ENCODE measurements around the gene SORBS1. TPM values are rescaled to one million over a fixed set of nuclear protein-coding genes. Genes with fewer than 3 reads are reported as not detected.
A peak's percentile ranks its signal among the peaks of the same experiment; 100 is the strongest.

The SORBS1 gene
- total RNA-seq, 1 donor from 2014 or later: 116 TPM

GRCh38 chr10:95478935-95479334 is 82.2 kb downstream of the SORBS1 start:
- H3K27ac ChIP-seq: peak overlapping the region; percentile 79
- peaks cover 44% of the 10 kb centered on the region for H3K4me1 ChIP-seq
- no peak overlapping the region for H3K4me3 ChIP-seq
- intact Hi-C loops (cut with DNase I): no loop called here
- TF ChIP-seq POLR2AphosphoS5 (IDR thresholded peaks at IDR 0.05; ENCODE audit: insufficient read depth in 1 of 2, low read depth in 1 of 2): peak in 1 of 2 donors; percentile 55
- no peak for TF ChIP-seq CTCF (IDR thresholded peaks at IDR 0.05)
- no peak for TF ChIP-seq POLR2A (IDR thresholded peaks at IDR 0.05)
- no peaks in the 10 kb centered on the region for H3K36me3 ChIP-seq
- H3K9me3 ChIP-seq: no peaks in the 10 kb centered on the region
- H3K27me3 ChIP-seq: no peaks in the 10 kb centered on the region
- DNase-seq (ENCODE audit: extremely low spot score in 2 of 2): no peak

GRCh38 chr10:95478185-95478584 is 83.0 kb downstream of the SORBS1 start:
- Histone ChIP-seq H3K9me3 (no peaks in the 10 kb centered on the region), H3K27ac (peak overlapping the region; percentile 79), H3K27me3 (no peaks in the 10 kb centered on the region), H3K4me3 (no peak overlapping the region), H3K4me1 (peaks cover 48% of the 10 kb centered on the region), H3K36me3 (no peaks in the 10 kb centered on the region)
- intact Hi-C loops (cut with DNase I): no loop called here
- no peak for DNase-seq (ENCODE audit: extremely low spot score in 2 of 2)
- no peak for TF ChIP-seq POLR2A (IDR thresholded peaks at IDR 0.05)
- TF ChIP-seq POLR2AphosphoS5 (IDR thresholded peaks at IDR 0.05; ENCODE audit: insufficient read depth in 1 of 2, low read depth in 1 of 2): no peak

- peak overlapping the region; percentile 79 for H3K27ac ChIP-seq
- no peaks in the 10 kb centered on the region for H3K36me3 ChIP-seq
- no peak for TF ChIP-seq POLR2A (IDR thresholded peaks at IDR 0.05)
- intact Hi-C loops (cut with DNase I): no loop called here
- DNase-seq (ENCODE audit: extremely low spot score in 2 of 2): no peak
- peaks cover 48% of the 10 kb centered on the region for H3K4me1 ChIP-seq
- H3K9me3 ChIP-seq: no peaks in the 10 kb centered on the region
- no peak overlapping the region for H3K4me3 ChIP-seq
- no peaks in the 10 kb centered on the region for H3K27me3 ChIP-seq
Observed at GRCh38 chr10:95477175-95477520, 84.0 kb downstream of the SORBS1 start.

- H3K4me1 ChIP-seq: peaks cover 48% of the 10 kb centered on the region
- TF ChIP-seq CTCF (IDR thresholded peaks at IDR 0.05): no peak
- TF ChIP-seq POLR2AphosphoS5 (IDR thresholded peaks at IDR 0.05; ENCODE audit: insufficient read depth in 1 of 2, low read depth in 1 of 2): no peak
- no peak for TF ChIP-seq POLR2A (IDR thresholded peaks at IDR 0.05)
- H3K27ac ChIP-seq: peak overlapping the region; percentile 79
- no peak for DNase-seq (ENCODE audit: extremely low spot score in 2 of 2)
- H3K27me3 ChIP-seq: no peaks in the 10 kb centered on the region
- no peaks in the 10 kb centered on the region for H3K9me3 ChIP-seq
- no peaks in the 10 kb centered on the region for H3K36me3 ChIP-seq
- intact Hi-C loops (cut with DNase I): no loop called here
- H3K4me3 ChIP-seq: no peak overlapping the region
Observed at GRCh38 chr10:95476469-95477174, 84.5 kb downstream of the SORBS1 start.

GRCh38 chr10:95475827-95476468 is 85.2 kb downstream of the SORBS1 start:
- TF ChIP-seq POLR2AphosphoS5 (IDR thresholded peaks at IDR 0.05; ENCODE audit: insufficient read depth in 1 of 2, low read depth in 1 of 2) (no peak), POLR2A (IDR thresholded peaks at IDR 0.05) (no peak), CTCF (IDR thresholded peaks at IDR 0.05) (no peak)
- Histone ChIP-seq H3K9me3 (no peaks in the 10 kb centered on the region), H3K36me3 (no peaks in the 10 kb centered on the region), H3K4me3 (no peak overlapping the region), H3K27me3 (no peaks in the 10 kb centered on the region), H3K4me1 (peaks cover 44% of the 10 kb centered on the region), H3K27ac (peak overlapping the region; percentile 79)
- DNase-seq (ENCODE audit: extremely low spot score in 2 of 2): no peak
- intact Hi-C loops (cut with DNase I): no loop called here

- peak overlapping the region; percentile 79 for H3K27ac ChIP-seq
- no peak for TF ChIP-seq CTCF (IDR thresholded peaks at IDR 0.05)
- no peak for TF ChIP-seq POLR2AphosphoS5 (IDR thresholded peaks at IDR 0.05; ENCODE audit: insufficient read depth in 1 of 2, low read depth in 1 of 2)
- TF ChIP-seq POLR2A (IDR thresholded peaks at IDR 0.05): no peak
- no peak overlapping the region for H3K4me3 ChIP-seq
- intact Hi-C loops (cut with DNase I): no loop called here
- peaks cover 40% of the 10 kb centered on the region for H3K4me1 ChIP-seq
- H3K9me3 ChIP-seq: no peaks in the 10 kb centered on the region
- H3K36me3 ChIP-seq: no peaks in the 10 kb centered on the region
- no peak for DNase-seq (ENCODE audit: extremely low spot score in 2 of 2)
- H3K27me3 ChIP-seq: no peaks in the 10 kb centered on the region
Observed at GRCh38 chr10:95475003-95475383, 86.2 kb downstream of the SORBS1 start.
